Endothelial cell (in vitro differentiated cells): Measurements from ENCODE around the gene LUM. TPM values are rescaled to one million over a fixed set of nuclear protein-coding genes. Genes with fewer than 3 reads are reported as not detected.

Experiments used
- DNase-seq: peaks from one replicate; pipeline ENCODE4 v3.0.0; 2021; ENCODE audit warnings: low spot score
- H3K27ac Mint-ChIP-seq: one replicate; pipeline ENCODE4 v1.8.0; 2021; ENCODE audit warnings: mixed read lengths, inconsistent platforms; ENCODE audit not compliant: unreplicated experiment
- H3K27me3 Mint-ChIP-seq: one replicate; pipeline ENCODE4 v1.8.0; 2021; ENCODE audit warnings: mild to moderate bottlenecking, moderate library complexity, mixed read lengths, inconsistent platforms; ENCODE audit not compliant: unreplicated experiment
- H3K36me3 Mint-ChIP-seq: one replicate; pipeline ENCODE4 v1.8.0; 2021; ENCODE audit warnings: mild to moderate bottlenecking, low read depth, mixed read lengths, inconsistent platforms; ENCODE audit not compliant: unreplicated experiment
- H3K4me1 Mint-ChIP-seq: one replicate; pipeline ENCODE4 v1.8.0; 2021; ENCODE audit warnings: mild to moderate bottlenecking, mixed read lengths, inconsistent platforms; ENCODE audit not compliant: unreplicated experiment
- H3K4me3 Mint-ChIP-seq: one replicate; pipeline ENCODE4 v1.8.0; 2021; ENCODE audit warnings: mild to moderate bottlenecking, mixed read lengths, inconsistent platforms; ENCODE audit not compliant: unreplicated experiment
- H3K9me3 Mint-ChIP-seq: one replicate; pipeline ENCODE4 v1.8.0; 2021; ENCODE audit warnings: mixed read lengths, inconsistent platforms; ENCODE audit not compliant: unreplicated experiment
- total RNA-seq: library from RNA; stranded (reverse); fragmentation: NEBNext Ultra II Directional; extraction: Animal tissue kit (Norgen Biotek cat#: 25700); gene quantifications from one replicate; pipeline ENCODE4 v1.2.1, GENCODE V29; 2021; ENCODE audit not compliant: unreplicated experiment
- TF ChIP-seq, protein P1 (sequence below): fragments of 200-600 bp; sonication (generic); IDR thresholded peaks from one replicate; pipeline ENCODE4 v1.5.0; 2021; ENCODE audit warnings: antibody characterized with exemption; ENCODE audit not compliant: unreplicated experiment

Gene LUM
- total RNA-seq, 1 donor from 2014 or later: 0.18 TPM

GRCh38 chr12:91143206-91143605 lies 31.9 kb upstream of the LUM start:
- no peak overlapping the region for H3K4me3 Mint-ChIP-seq
- H3K27ac Mint-ChIP-seq: no peak overlapping the region
- DNase-seq: no peak
- no peaks in the 10 kb centered on the region for H3K9me3 Mint-ChIP-seq
- H3K27me3 Mint-ChIP-seq: no peaks in the 10 kb centered on the region
- no peaks in the 10 kb centered on the region for H3K36me3 Mint-ChIP-seq
- H3K4me1 Mint-ChIP-seq: peaks cover 14% of the 10 kb centered on the region
- TF ChIP-seq, protein P1, sequence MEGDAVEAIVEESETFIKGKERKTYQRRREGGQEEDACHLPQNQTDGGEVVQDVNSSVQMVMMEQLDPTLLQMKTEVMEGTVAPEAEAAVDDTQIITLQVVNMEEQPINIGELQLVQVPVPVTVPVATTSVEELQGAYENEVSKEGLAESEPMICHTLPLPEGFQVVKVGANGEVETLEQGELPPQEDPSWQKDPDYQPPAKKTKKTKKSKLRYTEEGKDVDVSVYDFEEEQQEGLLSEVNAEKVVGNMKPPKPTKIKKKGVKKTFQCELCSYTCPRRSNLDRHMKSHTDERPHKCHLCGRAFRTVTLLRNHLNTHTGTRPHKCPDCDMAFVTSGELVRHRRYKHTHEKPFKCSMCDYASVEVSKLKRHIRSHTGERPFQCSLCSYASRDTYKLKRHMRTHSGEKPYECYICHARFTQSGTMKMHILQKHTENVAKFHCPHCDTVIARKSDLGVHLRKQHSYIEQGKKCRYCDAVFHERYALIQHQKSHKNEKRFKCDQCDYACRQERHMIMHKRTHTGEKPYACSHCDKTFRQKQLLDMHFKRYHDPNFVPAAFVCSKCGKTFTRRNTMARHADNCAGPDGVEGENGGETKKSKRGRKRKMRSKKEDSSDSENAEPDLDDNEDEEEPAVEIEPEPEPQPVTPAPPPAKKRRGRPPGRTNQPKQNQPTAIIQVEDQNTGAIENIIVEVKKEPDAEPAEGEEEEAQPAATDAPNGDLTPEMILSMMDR: no peak

DNA sequence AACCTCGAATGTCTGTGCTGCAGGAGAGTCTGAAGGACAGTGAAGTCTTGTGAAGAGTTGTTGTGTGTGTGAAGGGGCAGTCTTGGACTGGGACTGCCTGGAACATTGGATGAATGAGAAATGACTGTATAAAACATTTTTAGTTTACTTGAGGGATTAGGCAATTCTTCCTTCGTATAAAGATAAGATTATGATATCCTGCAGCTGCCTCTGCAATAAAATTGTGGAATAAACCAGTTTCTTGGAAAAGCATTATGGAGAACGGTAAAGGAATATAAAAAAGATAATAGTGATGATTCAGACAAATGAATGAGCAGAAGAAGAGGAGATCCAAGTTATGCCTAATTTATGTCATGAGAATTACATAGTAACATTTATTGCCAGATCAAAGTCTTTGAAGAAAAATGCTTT lies 30.9 kb upstream of the LUM start:
- H3K27ac Mint-ChIP-seq: no peak overlapping the region
- no peak for DNase-seq

DNA sequence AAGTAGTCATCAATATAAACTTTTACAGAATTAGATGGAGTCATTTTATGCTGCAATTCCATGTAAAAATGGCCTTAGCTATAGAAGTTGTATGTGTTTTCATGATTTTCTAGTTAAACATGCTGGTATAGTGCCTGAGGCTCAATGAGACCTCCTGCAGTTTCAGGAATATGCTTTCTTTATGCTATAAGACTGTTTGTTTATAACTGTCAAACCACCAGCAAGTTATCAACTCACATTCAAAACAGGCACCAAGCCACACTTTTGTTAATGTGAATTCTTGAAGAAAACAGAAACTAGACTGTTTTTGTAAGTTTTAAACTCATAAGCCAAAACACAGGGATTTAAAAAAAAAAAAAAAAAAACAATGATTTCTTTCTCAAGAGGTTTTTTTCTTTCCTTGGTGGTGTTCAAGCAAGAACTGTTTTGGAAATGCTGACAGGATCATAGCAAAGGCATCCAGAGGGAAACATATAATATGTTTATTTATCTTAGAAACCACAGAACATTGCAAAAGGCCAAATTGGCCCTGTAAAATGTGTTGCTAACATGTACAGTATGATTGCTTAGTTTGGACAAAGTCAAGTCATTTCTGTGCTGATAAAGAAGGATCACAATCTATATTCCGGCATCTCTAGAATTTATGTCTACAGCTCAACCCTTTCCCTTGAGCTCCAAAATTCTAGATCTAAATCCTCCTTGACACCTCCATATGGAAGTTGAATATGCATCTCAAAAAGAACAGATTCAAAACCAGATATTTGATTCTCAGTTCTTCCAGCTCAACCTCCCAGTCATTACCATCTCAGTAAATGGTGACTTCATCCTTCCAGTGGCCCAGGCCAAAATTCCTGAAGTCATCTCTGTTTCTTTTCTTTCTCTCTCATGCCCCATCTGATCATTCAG lies 29.0 kb upstream of the LUM start:
- H3K36me3 Mint-ChIP-seq: no peaks in the 10 kb centered on the region
- TF ChIP-seq, protein P1: no peak
- no peaks in the 10 kb centered on the region for H3K27me3 Mint-ChIP-seq
- DNase-seq: no peak
- H3K4me1 Mint-ChIP-seq: peaks cover 14% of the 10 kb centered on the region
- H3K27ac Mint-ChIP-seq: no peak overlapping the region
- no peaks in the 10 kb centered on the region for H3K9me3 Mint-ChIP-seq
- H3K4me3 Mint-ChIP-seq: no peak overlapping the region

More for the DNA sequence above, 30.9 kb upstream of the LUM start:
- Mint-ChIP-seq H3K36me3 (no peaks in the 10 kb centered on the region), H3K4me1 (peaks cover 14% of the 10 kb centered on the region), H3K9me3 (no peaks in the 10 kb centered on the region), H3K4me3 (no peak overlapping the region), H3K27me3 (no peaks in the 10 kb centered on the region)
- TF ChIP-seq, protein P1: no peak

DNA sequence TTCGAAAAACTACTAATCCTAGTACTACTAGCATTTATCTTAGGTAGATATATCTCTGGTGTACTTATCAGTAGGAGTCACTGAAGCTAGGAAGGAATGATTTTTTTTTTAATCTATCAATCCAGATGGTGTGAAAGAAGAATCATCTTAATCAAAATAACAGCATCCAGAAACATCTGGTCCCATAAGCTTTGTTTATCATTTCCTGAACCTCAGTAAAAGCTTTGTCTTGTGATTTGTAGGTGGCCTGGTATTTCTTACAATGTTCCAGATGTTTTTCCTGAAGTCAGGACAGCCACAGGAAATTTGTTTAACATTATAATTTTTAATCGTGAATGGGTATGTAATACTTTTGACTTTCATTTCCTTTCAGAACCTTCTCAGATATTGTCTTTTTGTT lies 28.0 kb upstream of the LUM start:
- H3K27me3 Mint-ChIP-seq: no peaks in the 10 kb centered on the region
- TF ChIP-seq, protein P1: no peak
- no peaks in the 10 kb centered on the region for H3K36me3 Mint-ChIP-seq
- H3K27ac Mint-ChIP-seq: no peak overlapping the region
- DNase-seq: no peak
- H3K4me1 Mint-ChIP-seq: peaks cover 14% of the 10 kb centered on the region
- no peaks in the 10 kb centered on the region for H3K9me3 Mint-ChIP-seq
- H3K4me3 Mint-ChIP-seq: no peak overlapping the region

- no peaks in the 10 kb centered on the region for H3K9me3 Mint-ChIP-seq
- peaks cover 14% of the 10 kb centered on the region for H3K4me1 Mint-ChIP-seq
- no peaks in the 10 kb centered on the region for H3K27me3 Mint-ChIP-seq
- no peak for DNase-seq
- TF ChIP-seq, protein P1: no peak
- H3K36me3 Mint-ChIP-seq: no peaks in the 10 kb centered on the region
- H3K27ac Mint-ChIP-seq: no peak overlapping the region
- H3K4me3 Mint-ChIP-seq: no peak overlapping the region
Observed at GRCh38 chr12:91138337-91138920, 27.1 kb upstream of the LUM start.
